Astrocyte of the cerebellum (primary cell): ENCODE measurements around the gene PRCD.
A peak's percentile ranks its signal among the peaks of the same experiment; 100 is the strongest.
"Not testable (repeated sequence)": the region's sequence is repeated elsewhere in the genome, so short reads cannot be mapped to it uniquely, and the experiment has no call there.

ENCODE experiments used
- DNase-seq: peaks from one replicate; pipeline ENCODE4 v3.0.0-alpha.2; 2011; ENCODE audit warnings: low read depth
- H3K4me3 ChIP-seq: 2 replicates; pipeline ENCODE4 v1.5.1; 2011; ENCODE audit warnings: mild to moderate bottlenecking, low read depth, low read length, moderate library complexity
- in situ Hi-C: cut with HindIII; loops from 2 replicates; pipeline ENCODE4 v1.10.0; 2017; ENCODE audit warnings: low sequenced_read_pairs
- TF ChIP-seq, protein P1 (sequence below): IDR thresholded peaks from 2 replicates; pipeline ENCODE4 v1.5.1; 2012; ENCODE audit warnings: low read length, low read depth, moderate library complexity, mild to moderate bottlenecking; ENCODE audit errors: missing control alignments

Gene PRCD

DNA sequence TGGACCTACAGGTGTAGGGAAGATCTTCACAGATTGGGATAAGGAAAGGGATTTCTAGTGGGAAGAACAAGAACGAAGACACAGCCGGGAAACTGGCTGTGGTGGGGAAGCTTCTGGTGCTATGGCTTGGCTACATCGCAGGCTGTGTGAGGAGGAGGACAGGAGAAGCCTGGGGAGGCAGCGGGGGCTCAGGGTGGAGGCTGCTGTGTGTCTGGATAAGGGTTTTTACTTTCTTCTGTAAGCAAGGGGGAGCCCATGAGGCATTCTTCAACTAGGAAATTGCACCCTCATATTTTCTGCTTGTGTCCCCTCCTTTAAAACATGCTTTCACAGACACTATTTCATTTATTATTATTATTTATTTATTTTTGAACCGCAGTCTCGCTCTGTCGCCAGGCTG lies 35.7 kb upstream of the PRCD start:
- in situ Hi-C loops = no loop called here
- TF ChIP-seq, protein P1, sequence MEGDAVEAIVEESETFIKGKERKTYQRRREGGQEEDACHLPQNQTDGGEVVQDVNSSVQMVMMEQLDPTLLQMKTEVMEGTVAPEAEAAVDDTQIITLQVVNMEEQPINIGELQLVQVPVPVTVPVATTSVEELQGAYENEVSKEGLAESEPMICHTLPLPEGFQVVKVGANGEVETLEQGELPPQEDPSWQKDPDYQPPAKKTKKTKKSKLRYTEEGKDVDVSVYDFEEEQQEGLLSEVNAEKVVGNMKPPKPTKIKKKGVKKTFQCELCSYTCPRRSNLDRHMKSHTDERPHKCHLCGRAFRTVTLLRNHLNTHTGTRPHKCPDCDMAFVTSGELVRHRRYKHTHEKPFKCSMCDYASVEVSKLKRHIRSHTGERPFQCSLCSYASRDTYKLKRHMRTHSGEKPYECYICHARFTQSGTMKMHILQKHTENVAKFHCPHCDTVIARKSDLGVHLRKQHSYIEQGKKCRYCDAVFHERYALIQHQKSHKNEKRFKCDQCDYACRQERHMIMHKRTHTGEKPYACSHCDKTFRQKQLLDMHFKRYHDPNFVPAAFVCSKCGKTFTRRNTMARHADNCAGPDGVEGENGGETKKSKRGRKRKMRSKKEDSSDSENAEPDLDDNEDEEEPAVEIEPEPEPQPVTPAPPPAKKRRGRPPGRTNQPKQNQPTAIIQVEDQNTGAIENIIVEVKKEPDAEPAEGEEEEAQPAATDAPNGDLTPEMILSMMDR = no peak
- no peak for DNase-seq
- no peak overlapping the region for H3K4me3 ChIP-seq

DNA sequence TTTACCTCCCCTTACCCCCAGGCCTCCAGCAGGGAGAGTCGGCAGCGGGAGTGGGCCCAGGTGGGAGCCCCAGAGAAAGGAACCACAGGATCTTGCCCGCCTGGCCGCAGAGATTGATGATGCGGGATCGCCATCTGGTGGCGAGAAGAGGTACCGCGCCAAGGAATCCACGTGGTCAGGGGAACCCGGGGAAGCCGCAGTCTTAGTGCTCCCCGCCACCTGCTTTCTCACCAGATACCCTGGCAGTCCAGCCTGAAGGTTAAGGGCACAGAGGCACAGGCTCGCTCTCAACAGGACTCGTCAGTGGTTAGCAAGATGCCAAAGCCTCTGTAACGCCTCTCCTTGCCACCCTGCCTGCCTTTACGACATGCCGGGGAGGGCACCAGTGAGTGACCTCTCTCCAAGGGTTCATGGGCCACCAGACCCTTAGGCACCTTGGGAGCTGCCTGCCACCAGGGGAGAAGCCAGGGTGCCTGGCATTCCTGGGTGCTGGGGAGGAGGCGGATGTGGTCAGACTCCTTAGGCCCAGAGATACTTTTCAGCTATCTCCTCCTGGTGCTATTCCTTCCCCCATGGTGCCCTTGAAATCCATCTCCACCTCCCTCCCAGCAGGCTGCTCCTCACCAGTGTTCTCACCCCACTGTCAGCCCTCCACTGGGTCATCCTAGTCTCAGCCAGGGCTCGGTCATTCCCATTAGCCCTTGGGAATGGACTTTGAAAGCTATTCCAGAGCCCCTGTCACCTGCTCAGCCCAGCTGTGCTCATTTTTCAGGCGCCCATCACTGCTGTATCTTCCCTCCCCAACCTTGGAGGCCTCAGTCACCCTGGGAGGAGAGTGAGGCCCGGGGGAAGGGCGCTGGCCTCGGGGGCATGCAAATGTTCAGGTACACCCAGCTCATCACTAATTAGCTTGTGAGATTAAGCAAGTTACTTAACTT lies 33.2 kb upstream of the PRCD start:
- TF ChIP-seq, protein P1 = peak; percentile 88
- in situ Hi-C loops = loop anchor here (5.0 kb wide), 1 partner anchor 39 kb away; the partner anchor contains the start of gene AANAT
- H3K4me3 ChIP-seq = no peak overlapping the region
- no peak for DNase-seq

DNA sequence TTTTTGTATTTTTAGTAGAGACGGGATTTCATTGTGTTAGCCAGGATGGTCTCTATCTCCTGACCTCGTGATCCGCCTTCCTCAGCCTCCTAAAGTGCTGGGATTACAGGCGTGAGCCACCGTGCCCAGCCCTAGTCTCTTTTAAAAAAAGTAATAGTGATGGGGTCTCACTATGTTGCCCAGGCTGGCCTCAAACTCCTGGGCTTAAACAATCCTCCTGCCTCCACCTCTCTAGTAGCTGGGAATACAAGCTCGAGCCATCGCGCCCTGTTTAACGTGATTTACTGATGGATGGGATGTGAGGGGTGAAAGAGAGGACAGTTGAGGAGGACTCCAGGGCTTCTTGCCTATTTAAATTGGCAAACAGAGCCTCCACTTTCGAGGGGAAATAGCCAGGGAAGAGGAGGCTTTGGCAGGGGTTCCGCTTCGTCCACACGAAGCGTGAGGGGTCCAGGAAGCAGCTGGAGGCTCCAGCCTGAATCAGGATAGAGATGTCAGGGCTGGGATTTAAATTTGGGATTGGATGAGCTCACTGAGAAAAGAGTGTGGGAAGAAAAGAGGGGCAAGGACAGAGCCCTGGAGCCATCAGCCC lies 31.3 kb upstream of the PRCD start:
- H3K4me3 ChIP-seq, DNase-seq: not testable (repeated sequence)
- in situ Hi-C loops = loop anchor here (5.0 kb wide), 1 partner anchor 41 kb away; the partner anchor contains the start of gene AANAT

DNA sequence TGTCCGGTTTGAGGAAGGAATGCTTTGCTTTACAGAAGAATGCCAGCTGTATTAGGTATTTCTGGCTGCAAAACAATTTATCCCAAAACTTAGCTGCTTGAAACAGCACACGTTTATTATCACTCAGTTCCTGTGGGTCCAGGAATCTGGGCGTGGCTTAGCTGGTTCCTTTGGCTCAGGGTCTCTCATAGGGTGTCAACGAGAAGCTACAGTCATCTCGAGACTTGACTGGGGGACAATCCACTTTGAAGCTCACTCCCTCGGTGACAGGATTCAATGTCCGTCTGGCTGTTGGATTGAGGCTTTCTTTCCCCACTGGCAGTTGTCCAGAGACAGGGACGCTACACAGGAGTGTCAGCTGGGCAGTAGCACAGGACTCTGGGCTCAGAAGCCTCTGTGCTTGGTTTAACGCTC lies 29.0 kb upstream of the PRCD start:
- H3K4me3 ChIP-seq = no peak overlapping the region
- no peak for DNase-seq
- in situ Hi-C loops = loop anchor here (5.0 kb wide), 1 partner anchor 51 kb away; no protein-coding TSS in a partner anchor
- TF ChIP-seq, protein P1 = no peak

DNA sequence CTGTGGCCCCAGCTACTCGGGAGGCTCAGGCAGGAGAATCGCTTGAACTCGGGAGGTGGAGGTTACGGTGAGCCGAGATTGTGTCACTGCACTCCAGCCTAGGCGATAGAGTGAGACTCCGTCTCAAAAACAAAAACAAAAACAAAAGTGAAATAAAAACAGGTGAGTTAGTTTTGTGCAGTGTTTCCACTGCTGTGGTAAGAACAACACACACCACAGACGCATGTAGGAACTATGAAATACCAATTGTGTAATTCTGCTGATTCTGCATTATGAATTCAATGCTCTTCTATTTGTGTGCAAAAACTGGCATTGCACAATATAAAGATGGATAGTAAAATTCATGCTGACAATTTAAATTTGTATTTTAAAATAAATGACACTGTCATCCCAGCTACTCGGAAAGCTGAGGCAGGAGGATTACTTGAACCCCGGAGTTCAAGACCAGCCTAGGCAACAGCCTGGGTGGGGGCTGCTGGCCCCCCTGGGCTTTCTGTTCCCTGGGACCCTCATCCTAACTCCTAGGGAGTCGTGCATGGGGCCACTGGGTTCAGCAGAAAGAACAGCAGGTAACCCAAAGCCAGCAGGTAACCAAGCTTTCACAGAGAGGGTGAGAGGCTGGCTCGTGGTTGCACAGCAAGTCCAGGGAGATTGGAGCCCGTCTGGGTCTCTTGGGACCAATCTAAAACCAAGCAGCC lies 28.0 kb upstream of the PRCD start:
- TF ChIP-seq, protein P1 = no peak
- in situ Hi-C loops = loop anchor here (5.0 kb wide), 1 partner anchor 50 kb away; no protein-coding TSS in a partner anchor
- no peak for DNase-seq
- H3K4me3 ChIP-seq = no peak overlapping the region

DNA sequence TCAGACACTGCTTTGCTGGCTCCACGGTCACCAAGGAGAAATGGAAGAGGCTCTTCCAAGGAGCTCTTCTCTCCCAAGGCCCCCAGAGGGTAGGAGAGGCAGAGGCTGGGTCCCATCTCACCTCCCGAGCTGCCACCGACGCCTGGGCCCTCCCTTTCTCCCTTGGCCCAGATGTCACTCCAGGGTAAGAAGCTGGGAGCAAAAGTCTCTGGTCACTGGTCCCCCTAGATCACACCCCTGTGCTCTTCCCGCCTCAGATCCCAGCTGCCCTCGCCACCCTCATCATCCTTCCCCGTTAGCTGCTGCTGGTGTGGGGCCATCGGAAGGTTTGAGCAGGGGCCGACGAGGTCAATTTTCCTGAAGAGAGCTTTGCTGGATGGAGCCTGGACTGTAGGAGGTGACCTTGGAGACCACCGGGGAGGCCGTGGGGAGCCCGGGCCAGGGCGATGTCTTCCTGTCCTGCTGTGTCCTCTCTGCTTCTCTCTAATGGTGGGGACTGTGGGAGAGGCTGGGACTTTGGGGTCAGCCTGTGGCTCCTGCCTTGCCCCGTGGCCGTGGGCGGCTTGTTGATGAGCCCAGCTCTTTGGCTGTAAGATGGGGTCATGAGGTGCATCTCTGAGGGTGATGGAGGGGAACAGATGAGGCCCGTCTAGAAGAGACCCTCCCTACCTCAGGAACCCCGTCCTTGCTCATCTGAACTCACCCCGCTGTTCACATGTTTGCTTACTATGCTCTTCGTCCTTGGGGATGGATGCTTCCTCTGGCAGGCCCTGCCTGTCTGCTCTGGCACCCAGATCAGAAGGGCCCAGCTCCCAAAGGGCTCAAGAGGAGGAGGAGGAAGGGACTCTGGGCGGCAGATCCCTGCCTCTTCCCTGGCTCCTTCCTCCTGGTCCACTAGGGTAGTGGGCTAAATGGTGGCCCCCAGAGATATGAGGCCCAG lies 27.2 kb upstream of the PRCD start:
- TF ChIP-seq, protein P1 = no peak
- no peak for DNase-seq
- in situ Hi-C loops = loop anchor here (5.0 kb wide), 1 partner anchor 50 kb away; no protein-coding TSS in a partner anchor
- no peak overlapping the region for H3K4me3 ChIP-seq
